Epithelial cell of proximal tubule (primary cell): Measurements from ENCODE around the gene TPSAB1. TPM values are rescaled to one million over a fixed set of nuclear protein-coding genes. Genes with fewer than 3 reads are reported as not detected.

Source experiments
- DNase-seq: peaks from one replicate; pipeline ENCODE4 v3.0.0-alpha.2; 2011; ENCODE audit warnings: low read depth
- H3K4me3 ChIP-seq: 2 replicates; pipeline ENCODE4 v1.5.1; 2011; ENCODE audit warnings: low read depth, mild to moderate bottlenecking, low read length
- total RNA-seq: library from RNA; depleted of rRNA; stranded (reverse); fragments of >200 nt; gene quantifications from 2 replicates; pipeline ENCODE4 v1.2.3, GENCODE V29; 2015
- TF ChIP-seq, protein P1 (sequence below): conservative IDR thresholded peaks from 2 replicates; pipeline ENCODE4 v1.5.1; 2012; ENCODE audit warnings: low read depth, mild to moderate bottlenecking, low read length

Gene TPSAB1
- total RNA-seq, 1 donor from 2014 or later, result not detected

- no peak for DNase-seq
- TF ChIP-seq, protein P1, sequence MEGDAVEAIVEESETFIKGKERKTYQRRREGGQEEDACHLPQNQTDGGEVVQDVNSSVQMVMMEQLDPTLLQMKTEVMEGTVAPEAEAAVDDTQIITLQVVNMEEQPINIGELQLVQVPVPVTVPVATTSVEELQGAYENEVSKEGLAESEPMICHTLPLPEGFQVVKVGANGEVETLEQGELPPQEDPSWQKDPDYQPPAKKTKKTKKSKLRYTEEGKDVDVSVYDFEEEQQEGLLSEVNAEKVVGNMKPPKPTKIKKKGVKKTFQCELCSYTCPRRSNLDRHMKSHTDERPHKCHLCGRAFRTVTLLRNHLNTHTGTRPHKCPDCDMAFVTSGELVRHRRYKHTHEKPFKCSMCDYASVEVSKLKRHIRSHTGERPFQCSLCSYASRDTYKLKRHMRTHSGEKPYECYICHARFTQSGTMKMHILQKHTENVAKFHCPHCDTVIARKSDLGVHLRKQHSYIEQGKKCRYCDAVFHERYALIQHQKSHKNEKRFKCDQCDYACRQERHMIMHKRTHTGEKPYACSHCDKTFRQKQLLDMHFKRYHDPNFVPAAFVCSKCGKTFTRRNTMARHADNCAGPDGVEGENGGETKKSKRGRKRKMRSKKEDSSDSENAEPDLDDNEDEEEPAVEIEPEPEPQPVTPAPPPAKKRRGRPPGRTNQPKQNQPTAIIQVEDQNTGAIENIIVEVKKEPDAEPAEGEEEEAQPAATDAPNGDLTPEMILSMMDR, result no peak
These were observed 37.2 kb downstream of the TPSAB1 start for GRCh38 chr16:1277617-1278282.

DNA sequence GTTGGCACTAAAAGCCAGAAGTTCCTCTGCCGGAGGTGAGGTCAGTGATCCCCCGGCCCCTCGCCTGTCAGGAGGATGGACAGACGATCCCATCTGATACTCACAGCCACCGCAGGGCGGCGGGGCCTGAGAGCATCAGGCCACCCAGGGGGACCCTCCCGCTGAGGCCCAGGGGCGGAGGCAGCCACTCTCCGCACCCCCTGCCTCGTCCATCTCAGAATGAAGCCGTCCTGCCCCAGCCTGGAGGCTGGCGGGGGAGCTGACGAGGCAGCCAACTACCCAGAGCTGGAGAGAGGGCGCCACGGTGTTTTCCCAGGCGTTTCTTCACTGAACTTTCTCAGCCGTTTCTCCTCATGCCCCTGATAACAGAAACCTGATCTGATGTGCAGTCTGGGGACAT, 38.0 kb downstream of the TPSAB1 start:
- no peak overlapping the region for H3K4me3 ChIP-seq
- TF ChIP-seq, protein P1, result no peak
- DNase-seq, result no peak

More at GRCh38 chr16:1277617-1278282, 37.2 kb downstream of the TPSAB1 start:
- H3K4me3 ChIP-seq, result no peak overlapping the region

- DNase-seq, result no peak
- TF ChIP-seq, protein P1, result no peak
- no peak overlapping the region for H3K4me3 ChIP-seq
These were observed 38.8 kb downstream of the TPSAB1 start for GRCh38 chr16:1279081-1279944.

DNA sequence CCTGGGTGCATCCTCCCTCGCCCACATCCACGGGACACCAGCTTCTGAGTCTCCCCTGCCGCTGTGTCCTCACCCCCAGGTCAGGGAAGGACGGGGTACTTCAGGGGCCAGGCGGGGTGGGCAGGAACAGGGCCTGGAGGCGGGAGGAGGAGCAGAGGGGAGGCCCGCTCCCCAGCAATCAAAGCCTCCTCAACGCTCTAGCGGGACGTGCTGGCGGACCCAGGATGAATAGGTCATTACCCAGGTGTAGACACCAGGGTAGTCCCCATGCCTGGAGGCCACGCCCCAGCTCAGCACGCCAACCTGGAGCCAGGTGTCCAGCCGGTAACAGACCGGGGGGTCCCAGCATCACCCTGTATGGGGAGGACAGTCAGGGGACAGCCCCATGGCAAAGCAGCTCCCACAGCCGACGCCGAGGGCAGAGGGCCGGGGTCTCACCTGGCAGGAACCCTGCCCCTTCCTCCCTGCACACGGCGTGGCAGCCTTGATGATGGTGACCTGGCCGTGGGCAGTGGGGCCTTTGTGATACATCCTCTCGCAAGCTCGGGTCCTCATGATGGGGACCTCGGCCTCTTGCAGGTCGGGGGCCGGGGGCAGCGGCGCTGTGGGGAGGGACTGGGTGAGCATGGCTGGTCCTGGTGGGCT, 39.6 kb downstream of the TPSAB1 start:
- H3K4me3 ChIP-seq, result no peak overlapping the region
- TF ChIP-seq, protein P1, result no peak
- no peak for DNase-seq

DNA sequence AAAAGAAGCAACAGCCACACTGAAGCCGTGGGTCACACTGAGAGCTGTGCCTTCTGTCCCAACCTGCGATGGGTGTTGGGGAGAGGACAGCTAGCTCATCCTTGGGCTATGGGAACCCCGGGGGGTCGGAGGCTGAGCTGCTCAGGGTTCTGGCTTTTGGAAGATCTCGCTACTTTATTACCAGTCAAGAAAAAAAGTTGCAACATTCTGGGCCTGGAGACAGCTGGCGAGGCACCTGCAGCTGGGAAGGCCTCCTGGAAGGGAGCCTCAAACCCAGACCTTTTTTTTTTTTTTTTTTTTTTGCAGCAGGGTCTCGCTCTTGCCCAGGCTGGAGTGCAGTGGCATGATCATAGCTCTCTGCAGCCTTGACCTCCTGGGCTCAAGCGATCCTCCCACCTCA, 40.3 kb downstream of the TPSAB1 start:
- DNase-seq, result no peak
- TF ChIP-seq, protein P1, result no peak

GRCh38 chr16:1281517-1281916, 41.0 kb downstream of the TPSAB1 start:
- TF ChIP-seq, protein P1, result no peak
- DNase-seq, result no peak
- H3K4me3 ChIP-seq, result no peak overlapping the region

More for the DNA sequence above, 40.3 kb downstream of the TPSAB1 start:
- no peak overlapping the region for H3K4me3 ChIP-seq
